GM12891 (cell line): ENCODE data around the gene CHCHD6.

Experiments
- DNase-seq: peaks from one replicate; pipeline ENCODE4 v3.0.0; 2011; ENCODE audit warnings: low spot score; ENCODE audit not compliant: insufficient read length
- FAIRE-seq: peaks from 2 replicates; lab custom pipeline; 2011; peaks lifted over from hg19 to GRCh38; lab: Jason Lieb, UNC
- PAX5 ChIP-seq: IDR thresholded peaks from 2 replicates; pipeline ENCODE4 v1.6.1; 2011; ENCODE audit warnings: low read length, moderate library complexity, mild to moderate bottlenecking; ENCODE audit not compliant: insufficient read depth, severe bottlenecking
- POLR2A ChIP-seq: IDR thresholded peaks from 2 replicates; pipeline ENCODE4 v1.6.1; 2011; ENCODE audit warnings: low read depth, low read length, control low read depth
- POLR2AphosphoS5 ChIP-seq: IDR thresholded peaks from 2 replicates; pipeline ENCODE4 v1.6.1; 2011; ENCODE audit warnings: low read depth, low read length, control low read depth
- POU2F2 ChIP-seq: IDR thresholded peaks from 2 replicates; pipeline ENCODE4 v1.6.1; 2011; ENCODE audit warnings: low read depth, mild to moderate bottlenecking, control low read depth, low read length, moderate library complexity
- SPI1 ChIP-seq: IDR thresholded peaks from 2 replicates; pipeline ENCODE4 v1.6.1; 2011; ENCODE audit warnings: low read depth, low read length, control low read depth
- TAF1 ChIP-seq: IDR thresholded peaks from 2 replicates; pipeline ENCODE4 v1.6.1; 2011; ENCODE audit warnings: low read depth, low read length, control low read depth

Gene CHCHD6

GRCh38 chr3:126925411-126926171 lies 221.6 kb downstream of the CHCHD6 start:
- FAIRE-seq (peak; percentile 81), DNase-seq (no peak)
- TF ChIP-seq SPI1 (0 out of 2 replicates have a peak, but pooled peaks have one; percentile 6), POU2F2 (no peak)

- no peak for DNase-seq
- no peak for TF ChIP-seq TAF1
- no peak for TF ChIP-seq POLR2AphosphoS5
- no peak for TF ChIP-seq POLR2A
- no peak for TF ChIP-seq SPI1
- TF ChIP-seq PAX5 = no peak
- no peak for TF ChIP-seq POU2F2
- FAIRE-seq = no peak
These were observed 222.8 kb downstream of the CHCHD6 start for GRCh38 chr3:126926684-126927400.

GRCh38 chr3:126927401-126927750 lies 223.3 kb downstream of the CHCHD6 start:
- DNase-seq (no peak), FAIRE-seq (no peak)
- no peak for TF ChIP-seq TAF1
- TF ChIP-seq POLR2AphosphoS5 = no peak
- TF ChIP-seq SPI1 = no peak
- no peak for TF ChIP-seq PAX5
- TF ChIP-seq POLR2A = no peak
- TF ChIP-seq POU2F2 = no peak

- FAIRE-seq (no peak), DNase-seq (no peak)
- TF ChIP-seq TAF1 (no peak), POLR2A (no peak), POLR2AphosphoS5 (no peak), SPI1 (no peak), POU2F2 (no peak), PAX5 (no peak)
These were observed 223.8 kb downstream of the CHCHD6 start for GRCh38 chr3:126927846-126928245.

- TF ChIP-seq SPI1 (no peak), TAF1 (no peak)
- no peak for FAIRE-seq
- DNase-seq = no peak
These were observed 225.0 kb downstream of the CHCHD6 start for GRCh38 chr3:126928921-126929474.

- TF ChIP-seq POLR2A (no peak), TAF1 (no peak), PAX5 (no peak), POU2F2 (no peak), POLR2AphosphoS5 (no peak), SPI1 (no peak)
- DNase-seq (no peak), FAIRE-seq (no peak)
These were observed 227.0 kb downstream of the CHCHD6 start for GRCh38 chr3:126930936-126931600.

- no peak for DNase-seq
- TF ChIP-seq SPI1 (no peak), POLR2A (no peak), POLR2AphosphoS5 (no peak), POU2F2 (no peak), PAX5 (no peak), TAF1 (no peak)
- FAIRE-seq = no peak
These were observed 227.8 kb downstream of the CHCHD6 start for GRCh38 chr3:126931806-126932187.

- DNase-seq (no peak), FAIRE-seq (no peak)
- TF ChIP-seq PAX5 (no peak), POLR2A (no peak), POLR2AphosphoS5 (no peak), TAF1 (no peak), SPI1 (no peak), POU2F2 (no peak)
These were observed 228.3 kb downstream of the CHCHD6 start for GRCh38 chr3:126932188-126932931.

GRCh38 chr3:126934031-126934531 lies 230.0 kb downstream of the CHCHD6 start:
- no peak for DNase-seq
- FAIRE-seq = no peak
- TF ChIP-seq POU2F2 = no peak
- no peak for TF ChIP-seq TAF1
- no peak for TF ChIP-seq POLR2A
- TF ChIP-seq POLR2AphosphoS5 = no peak
- TF ChIP-seq SPI1 = no peak
- TF ChIP-seq PAX5 = no peak
